Activated CD8-positive, alpha-beta memory T cell treated with anti-CD3 and anti-CD28 coated beads for 1 hour (primary cell): ENCODE results near the gene GPR151.

Experiments used
- DNase-seq, 2 donors: peaks; one replicate each; pipeline ENCODE4 v3.0.0-alpha.2; 2020; ENCODE audit warnings: low read depth in 1 of 2; ENCODE audit errors: extremely low read depth in 1 of 2

Gene GPR151

DNA sequence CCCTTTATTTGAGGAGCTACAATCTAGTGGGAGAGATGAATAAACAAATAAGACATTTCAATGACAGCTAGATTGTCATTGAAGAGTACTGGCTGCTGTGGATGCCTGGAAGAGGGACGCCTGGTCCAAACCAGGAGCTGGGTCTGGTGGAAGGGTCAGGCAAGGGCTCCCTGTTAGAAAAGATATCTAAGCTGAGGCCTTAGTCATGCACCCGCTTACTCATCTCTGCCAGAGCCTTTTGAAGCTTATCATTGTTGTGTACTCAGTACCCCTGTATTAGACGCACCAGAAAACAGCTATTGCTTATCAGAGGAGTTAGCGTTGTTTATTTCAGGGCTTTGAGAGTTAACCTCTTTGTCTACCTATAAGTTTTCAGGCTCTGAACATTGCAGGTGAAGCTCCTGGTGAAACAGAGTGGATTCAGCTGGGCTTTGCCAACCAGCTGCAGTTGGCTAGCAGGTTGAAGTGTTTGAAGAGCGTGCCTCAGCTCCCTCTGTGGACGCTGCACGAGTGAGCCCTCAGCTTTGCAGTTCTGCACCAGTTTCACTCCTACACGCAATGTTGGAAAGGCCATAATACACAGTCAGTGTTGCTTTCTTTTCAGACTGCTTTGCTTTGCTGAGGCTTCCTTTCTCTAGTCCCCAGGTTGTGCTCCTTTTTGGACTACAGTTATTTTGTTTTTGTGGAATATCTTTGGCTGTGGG lies 5.6 kb upstream of the GPR151 start:
- DNase-seq = no peak

DNA sequence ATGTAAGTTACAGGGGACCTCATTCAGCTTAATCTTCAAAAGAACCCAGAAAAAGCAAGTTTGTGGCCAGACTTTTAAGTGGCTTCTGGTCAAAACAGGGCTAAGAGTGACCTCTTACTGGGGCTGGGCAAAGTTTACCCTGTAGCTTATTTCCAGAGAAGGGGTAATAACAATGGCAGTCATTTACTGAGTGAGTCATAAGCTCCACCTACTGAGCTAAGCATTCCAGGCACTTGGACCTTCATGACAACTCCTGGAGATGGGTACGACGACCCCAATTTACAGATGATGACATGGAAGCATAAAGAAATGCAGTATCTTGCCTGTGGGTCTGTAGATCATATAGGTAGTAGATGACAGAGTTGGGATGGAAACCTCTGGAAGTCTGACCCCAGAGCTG lies 4.7 kb upstream of the GPR151 start:
- DNase-seq = no peak

DNA sequence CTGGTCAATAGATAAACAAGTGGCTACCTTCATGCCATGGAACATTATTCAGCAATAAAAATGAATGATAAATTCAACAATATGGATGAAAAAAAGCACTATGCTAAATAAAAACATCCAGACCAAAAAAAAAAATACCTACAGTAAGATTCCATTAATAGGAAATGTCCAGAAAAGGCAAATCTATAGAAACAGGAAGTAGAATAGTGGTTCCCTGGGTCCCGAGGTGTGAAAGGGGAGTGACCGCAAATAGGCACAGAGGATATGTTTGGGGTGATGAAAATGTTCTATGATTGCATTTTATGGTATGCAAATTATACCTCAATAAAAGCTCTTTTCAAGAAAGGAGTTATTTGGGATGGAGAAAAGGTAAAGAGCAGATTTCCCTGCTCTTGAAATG lies 3.6 kb upstream of the GPR151 start:
- DNase-seq = no peak

DNA sequence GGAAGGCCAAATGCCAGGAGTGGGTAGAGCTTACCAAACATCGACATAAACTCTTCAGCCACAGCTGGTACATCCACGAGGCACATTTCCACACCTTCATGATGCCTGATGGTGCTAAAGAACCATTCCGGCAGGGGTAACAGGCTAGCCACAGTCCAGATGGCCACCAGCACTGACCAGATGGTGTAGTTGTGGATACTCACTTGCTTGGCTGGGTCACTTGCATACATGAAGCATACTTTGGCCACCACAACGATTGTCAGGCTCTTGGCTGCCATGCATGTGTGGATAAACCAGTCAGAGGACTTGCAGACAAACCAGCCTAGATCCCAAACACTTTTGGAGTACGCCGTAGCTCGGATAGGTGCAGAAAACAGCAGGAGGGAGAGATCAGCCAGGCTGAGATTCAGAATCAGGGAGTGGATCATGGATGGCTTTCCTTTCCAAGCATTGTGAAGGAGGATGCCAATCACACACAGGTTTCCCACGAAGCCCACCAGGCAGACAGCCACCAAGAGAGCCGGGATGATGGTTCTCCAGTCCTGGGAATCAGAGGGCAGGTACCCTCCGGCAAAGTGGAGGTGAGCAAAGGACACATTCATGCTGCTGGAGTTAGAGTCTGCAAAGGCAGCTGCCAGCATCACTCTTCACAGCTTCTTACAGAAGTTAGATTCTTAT lies 378 bp downstream of the GPR151 start:
- no peak for DNase-seq

DNA sequence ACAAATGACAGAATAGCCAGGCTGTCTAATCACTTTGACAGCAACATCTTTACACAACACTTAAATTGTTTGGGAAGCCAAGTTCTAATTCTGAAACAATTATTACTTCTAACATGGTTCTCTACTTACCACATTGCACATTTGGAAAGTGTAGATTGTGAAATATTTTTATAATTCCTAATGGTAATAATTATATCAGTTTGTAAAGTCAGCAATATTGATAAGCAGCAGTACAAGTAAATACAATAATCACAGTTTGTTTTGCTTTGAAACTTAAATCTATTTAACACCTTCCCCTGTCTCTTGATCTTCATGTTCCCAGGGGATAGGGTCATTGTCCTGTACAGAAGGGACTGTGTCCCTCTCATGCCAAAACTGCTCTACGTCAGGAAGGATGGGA lies 1.4 kb downstream of the GPR151 start:
- DNase-seq = no peak

DNA sequence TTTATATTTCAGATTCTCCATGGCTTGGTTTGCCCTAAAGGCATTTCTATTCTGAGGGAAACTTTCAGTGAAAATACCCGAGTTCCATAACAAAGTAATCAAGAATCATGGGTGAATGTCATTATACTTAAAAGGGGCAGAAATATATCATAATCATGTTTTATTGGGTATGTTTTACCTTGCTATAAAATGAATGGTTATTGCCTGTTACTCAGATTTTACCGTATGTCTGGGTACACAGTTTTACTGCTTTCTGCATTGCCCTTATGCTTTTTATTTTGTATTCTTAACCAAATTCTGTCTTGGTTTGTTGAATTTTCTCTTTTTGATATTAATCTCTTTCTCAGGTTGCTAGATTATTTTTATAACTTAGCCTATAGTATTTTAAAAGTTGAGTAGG lies 2.5 kb downstream of the GPR151 start:
- DNase-seq = no peak

DNA sequence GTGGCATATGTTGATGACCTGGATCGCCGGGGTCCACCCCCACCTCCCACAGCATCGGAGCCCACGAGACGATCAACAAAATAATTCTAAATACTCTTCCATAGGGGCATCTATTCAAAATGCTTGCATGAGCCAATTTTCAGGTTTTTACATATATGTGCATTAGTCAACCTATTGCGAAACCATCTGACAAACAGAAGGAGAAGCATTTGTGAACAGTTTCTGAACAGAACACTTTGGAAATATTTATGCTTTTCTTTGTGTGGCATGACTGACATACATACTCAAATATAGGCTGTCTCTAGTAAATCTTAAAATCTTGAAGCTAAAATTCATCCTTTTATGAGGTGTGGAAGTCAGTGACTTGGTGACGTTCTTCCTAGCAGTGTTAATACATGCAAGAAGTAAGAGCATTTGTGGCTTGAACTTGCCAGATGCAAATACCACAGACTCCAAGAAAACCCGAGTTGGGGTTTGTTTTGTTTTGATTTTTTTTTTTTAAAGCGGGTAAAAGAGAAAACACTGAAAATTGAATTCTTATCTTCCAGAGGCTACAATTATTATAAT lies 5.3 kb downstream of the GPR151 start:
- no peak for DNase-seq

DNA sequence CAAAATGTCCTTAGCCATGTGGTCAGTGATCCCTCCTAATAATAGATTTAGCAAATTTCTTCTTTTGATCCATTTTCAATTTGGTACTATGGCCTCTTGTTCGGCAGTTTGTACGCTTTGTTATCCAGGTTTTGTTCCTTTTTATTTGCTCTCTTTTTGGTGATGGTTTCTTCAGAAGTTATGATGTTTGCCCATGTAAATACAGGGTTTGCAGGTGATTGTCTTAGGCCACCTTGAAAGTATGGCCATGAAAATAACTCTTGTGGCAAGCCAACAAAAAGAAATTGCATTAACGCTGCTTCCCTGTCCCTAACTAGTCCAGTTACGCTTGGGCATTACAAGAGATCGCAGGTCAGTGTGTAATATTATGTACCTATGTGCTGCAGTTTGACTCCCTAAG lies 8.6 kb downstream of the GPR151 start:
- no peak for DNase-seq

DNA sequence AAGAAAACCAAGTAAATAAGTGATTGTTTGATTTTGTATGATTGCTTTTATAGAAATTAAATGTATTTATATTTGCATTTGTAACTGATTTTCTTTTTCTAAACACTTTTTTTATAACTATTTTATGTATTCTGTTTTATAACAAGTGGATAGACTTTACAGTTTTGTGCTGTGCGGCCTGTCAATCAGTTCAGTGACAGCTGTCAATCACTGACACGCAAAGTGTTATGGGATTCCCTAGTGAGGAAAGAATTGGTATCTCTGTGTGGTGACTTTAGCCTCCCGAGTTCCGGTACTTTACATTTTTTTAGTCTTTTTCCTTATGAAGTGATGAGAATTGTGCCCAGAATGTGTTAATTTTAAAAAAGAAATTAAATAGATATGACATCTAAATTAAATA lies 16.3 kb downstream of the GPR151 start:
- no peak for DNase-seq

DNA sequence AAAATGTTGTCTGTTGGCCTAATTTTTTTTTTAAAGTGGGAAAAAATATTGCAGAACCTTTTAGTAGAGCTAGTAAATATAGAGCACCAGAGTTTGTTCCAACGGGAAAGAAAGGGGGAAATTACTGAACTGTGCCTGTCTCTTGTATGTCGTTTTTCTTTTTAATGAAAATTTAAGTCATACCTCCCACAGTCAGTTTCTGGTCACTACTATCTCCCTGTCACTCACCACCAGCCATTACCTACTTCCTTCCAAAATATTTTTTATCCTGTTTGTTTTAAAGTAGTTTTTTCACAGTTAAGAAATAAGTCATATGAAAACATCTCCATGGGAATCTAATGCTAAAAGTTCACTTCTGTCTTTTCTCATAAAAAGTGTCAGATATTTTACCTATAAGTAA lies 21.3 kb downstream of the GPR151 start:
- DNase-seq = no peak

DNA sequence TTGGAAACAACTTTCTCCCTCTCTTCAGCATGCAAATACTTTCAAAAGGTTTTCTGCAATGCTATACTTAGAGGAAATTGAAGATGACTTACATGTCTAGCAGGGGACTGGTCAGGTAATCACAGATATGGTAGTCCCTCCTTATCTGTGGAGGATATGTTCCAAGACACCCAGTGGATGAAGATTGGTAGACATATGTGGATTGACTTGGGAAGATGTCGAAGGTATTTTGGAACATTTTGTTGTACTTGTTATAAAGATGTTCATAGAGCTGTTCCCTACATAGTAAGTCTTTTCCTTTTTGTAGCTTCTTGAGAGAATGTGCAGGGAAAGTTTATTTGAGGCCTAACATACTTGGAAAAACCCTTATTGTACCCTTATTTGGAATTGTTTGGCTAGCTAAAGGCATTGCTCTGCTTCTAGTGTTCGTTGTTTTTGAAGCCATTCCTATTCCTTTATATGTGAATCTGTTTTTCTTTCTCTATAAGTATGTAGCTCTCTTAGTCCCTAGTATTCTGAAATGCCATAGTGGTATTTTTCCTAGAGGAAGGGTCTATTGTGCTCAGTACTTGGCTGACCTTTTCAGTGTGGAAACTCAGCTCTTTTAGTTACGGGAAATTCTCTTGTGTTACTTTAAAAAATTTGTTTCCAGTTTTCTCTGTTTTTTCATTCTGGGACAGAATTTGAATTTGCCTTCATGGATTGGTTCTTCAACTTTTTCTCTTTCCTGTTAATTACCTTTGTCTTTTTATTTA lies 25.7 kb downstream of the GPR151 start:
- DNase-seq = no peak

DNA sequence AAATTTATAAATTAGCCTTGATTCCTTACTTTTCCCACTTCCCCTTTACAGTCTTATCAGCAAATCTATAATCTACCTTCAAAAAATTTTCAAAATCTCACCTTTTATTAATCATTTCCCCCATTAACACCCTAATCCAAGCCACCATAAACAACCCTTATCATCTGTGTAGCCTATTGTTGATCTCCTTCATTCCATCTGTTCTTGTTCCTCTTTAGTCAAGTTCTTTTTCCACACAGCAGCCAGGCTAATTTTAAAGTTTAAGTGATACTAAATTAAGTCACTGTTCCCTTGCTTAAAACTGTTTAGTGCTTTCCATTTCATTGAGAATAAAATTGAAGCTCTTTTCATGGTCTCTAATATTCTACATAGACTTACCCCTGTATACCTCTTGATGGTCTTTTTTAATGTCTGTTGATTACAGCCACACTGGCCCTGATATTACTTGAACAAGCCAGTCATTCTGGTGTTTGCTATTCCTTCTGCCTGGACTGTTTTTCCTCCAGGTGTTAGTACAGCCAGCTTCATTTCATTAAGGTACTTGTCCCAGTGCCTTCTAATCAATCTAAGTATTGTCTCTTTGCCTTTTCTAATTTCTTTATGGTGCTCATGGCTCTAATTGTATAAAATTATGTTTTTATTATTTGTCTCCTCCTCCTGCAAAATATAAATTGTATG lies 31.1 kb downstream of the GPR151 start:
- DNase-seq = no peak

DNA sequence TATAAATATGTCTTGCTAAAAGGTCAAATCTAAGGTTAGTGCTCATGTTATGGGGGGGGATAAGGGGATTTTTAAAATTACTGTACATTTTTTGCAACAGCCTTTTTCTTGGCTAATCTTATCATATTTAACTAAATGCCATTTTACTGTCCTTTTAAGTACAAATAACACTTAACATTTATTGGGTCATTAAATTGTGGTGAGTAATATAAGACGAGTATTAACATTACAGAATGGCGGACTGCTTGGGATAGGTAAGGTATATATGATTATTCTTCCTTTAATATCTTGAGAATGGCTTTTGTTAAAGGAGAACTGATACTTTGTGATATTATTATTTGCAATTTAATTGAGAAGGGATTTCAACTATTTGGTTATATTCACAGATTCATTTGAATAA lies 33.2 kb downstream of the GPR151 start:
- DNase-seq = no peak

DNA sequence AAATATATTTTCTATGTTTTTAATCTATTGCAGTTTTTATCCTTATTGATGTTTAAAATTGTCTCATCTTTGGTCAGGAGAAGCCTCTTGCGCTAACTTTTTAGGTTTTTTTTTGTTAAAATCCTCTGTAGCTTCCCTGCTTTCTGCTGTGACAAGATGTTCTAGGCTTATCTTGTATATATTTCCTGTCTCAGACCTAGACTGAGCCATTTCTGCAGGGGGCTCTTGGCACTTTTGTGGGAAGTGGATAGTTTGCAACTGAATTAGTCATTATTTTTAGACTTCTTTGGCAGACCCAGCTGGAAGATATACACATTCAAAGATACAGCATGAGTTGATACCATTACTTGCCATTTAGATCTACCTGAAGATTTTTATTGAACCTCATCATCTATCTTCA lies 40.1 kb downstream of the GPR151 start:
- no peak for DNase-seq

DNA sequence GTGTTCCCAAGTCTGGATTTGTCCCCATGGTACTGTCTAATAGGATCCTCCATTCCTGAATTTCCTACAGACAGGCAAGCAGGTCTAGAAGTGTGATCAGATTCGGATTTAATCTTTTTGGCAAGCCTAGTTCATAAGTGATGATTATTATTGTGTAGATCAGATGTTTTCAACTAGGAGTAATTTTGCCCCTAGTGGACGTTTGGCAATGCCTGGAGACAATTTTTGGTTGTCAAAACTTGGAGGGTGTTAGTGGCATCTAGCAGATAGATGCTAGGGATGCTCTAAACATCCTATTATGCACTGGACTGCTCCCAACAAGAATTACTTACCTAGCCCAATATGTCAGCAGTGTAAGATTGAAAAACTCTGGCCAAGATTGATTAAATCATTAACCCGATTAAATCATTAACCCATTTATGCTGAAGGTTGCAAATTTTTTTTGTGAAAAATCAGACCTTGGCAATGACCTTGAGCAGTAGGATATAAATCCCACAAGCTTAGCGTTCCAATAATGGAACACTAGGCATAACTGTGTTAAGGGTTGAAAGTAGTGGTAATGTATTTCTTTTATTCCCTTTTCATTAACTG lies 40.7 kb downstream of the GPR151 start:
- DNase-seq = no peak

DNA sequence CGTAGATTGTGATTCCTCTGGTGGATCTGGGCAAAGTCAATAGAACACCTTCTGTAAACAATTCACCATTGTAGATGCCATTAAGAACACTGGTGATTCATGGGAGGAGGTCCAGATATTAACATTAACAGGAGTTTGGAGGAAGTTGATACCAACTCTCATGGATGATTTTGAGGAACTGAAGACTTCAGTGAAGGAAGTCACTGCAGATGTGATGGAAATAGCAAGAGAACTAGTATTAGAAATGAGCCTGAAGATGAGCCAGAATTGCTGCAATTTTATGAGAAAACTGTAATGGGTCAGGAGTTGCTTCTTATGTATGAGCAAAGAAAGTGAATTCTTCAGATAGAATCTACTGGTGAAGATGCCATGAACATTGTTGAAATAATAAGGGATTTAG lies 41.9 kb downstream of the GPR151 start:
- DNase-seq = no peak

DNA sequence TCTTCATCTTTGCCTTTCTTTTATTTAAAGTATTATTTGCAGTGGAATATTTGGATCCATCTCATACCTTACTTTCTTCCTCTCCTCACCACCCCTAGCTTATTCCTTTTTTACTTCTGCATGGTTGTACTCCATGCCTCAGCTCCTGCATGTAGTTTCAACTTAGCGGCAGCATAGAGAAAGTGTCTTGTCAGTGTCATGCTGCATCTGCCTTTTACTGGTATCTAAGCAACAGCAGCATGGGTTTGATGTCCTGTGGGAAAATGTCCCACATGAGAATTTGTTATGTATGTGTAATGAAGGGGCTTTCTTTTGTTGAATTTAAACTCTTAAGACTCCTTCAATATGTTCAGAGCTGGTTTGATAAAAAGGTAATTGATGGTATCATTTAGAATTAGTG lies 48.2 kb downstream of the GPR151 start:
- DNase-seq = no peak

DNA sequence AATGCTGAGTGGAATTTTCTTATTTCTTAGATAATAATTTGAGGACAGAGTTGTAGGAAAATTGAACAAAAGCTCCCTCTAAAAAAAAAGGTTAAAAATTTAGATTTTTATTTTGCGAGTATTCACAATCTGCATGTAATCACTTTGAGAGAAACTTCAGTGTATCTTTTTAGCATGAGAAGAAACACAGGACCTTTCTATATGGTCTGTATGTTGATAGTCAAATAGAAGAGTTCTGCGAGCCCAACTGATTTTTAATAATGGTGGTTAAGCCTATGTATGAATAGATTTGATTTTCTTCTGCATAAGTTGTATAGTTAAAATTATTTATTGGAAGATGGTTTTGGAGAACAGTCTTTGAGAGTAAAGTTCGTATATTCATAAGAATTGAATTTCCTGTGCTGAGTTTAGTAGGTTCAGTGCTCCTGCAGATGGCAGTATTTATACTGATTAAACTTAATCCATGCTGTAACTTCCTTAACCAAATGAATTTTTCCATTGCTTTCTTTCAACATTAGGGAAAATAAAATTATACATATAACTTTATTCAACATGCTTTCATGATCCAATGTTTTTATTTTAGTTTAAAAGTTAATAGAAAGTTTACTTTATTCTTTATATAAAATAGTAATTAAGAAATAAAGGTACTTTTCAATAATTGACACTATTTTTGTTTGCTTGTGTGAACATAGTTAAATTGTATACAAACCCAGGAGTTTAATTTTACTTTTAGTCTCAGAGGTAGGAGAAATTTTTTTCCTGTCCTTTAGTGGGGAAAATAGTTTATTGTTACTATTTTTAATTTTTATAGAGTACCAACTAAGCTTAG lies 49.3 kb downstream of the GPR151 start:
- no peak for DNase-seq

DNA sequence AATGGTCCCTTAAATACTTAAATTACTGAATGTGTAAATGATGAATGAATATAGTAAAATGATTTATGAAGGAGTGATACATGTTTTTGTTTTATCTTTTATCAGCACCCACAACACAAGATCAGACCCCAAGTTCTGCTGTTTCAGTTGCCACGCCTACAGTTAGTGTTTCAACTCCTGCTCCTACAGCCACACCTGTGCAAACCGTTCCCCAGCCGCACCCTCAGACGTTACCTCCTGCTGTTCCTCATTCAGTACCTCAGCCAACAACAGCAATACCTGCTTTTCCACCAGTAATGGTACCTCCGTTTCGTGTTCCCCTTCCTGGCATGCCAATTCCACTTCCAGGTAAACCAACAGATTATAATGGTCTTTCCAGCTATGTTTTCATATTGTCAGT lies 52.5 kb downstream of the GPR151 start:
- DNase-seq = no peak
